ENCODE data around the gene MTIF3.
"Not testable (repeated sequence)": the region's sequence is repeated elsewhere in the genome, so short reads cannot be mapped to it uniquely, and the experiment has no call there.

Gene MTIF3

DNA sequence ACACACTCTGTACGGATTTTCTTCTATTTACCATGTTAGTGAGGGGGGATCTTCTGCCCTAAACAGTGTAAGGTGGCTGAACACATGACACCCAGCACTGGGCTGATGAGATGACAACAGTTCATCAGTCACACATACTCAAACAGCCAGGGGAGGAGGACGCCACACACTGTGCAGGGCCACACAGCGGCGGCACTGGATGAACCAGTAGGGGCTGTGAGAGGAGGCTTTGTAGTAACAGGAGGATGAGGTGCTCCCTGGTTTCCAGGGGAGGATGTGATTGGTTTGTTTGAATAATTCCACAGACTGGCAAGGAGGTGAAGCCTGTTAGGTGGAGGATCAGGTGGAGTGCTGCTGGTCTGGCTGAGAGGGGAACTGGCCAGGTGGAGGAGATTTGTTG lies 42.3 kb downstream of the MTIF3 start:
- no peak for DNase-seq

GRCh38 chr13:27406178-27406939 lies 44.0 kb downstream of the MTIF3 start:
- no peak for DNase-seq

GRCh38 chr13:27405546-27406134 lies 44.7 kb downstream of the MTIF3 start:
- DNase-seq = no peak

GRCh38 chr13:27404680-27405079 lies 45.7 kb downstream of the MTIF3 start:
- no peak for DNase-seq

DNA sequence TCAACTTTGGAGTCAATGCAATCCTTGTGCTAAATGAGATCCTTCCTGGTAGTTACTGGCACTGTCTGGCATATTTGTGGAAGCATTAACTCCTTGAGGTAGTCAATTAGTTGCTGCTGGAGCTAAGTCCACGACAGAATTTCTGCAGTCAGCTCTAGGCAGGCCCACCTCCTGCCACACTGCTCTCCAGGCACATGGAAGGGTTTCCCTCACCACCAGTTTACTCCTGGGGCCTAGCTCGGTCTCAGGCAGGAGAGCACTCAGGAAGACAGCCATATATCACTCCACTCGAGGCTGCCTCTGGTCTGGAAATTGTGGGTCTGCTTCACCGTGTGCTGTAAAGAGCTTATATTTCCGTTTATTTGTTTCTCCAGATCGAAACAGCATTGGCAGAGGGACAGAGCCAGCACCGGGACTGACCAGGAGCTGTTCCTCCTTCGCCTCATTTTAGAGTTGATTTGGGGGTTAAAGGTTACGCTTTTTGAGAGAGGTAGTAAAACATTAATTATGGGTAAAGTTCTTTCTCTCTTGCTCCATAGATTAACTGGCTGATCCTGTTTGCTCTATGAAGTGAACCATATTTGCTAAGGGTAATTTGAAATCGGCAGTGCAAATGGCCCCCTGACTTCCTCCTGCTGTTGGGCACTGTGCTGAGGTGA lies 46.5 kb downstream of the MTIF3 start:
- no peak for DNase-seq

DNA sequence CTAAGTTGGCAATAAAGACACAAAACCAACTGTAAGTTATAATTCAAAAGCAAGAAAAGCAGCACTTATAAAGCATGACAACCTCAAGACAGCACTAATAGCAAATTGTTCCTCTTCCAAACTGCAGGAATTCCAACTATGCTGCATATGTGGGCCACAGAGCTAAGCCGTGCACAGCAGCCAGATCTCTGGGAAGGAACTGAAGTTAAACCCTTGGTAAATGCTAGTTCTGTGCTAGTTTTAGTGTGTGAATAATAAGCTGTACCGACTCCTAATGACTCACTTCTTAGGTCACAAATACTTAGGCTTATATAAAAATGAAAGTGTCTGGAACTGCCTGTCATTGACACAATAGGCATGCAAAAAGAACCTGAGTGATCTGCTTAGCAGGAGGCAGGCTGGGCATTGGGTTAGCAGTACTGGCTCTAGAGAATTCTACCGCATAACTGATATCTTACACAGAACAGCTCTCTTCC lies 47.1 kb downstream of the MTIF3 start:
- DNase-seq = no peak

- no peak for DNase-seq
These were observed 49.2 kb downstream of the MTIF3 start for GRCh38 chr13:27401210-27401609.

DNA sequence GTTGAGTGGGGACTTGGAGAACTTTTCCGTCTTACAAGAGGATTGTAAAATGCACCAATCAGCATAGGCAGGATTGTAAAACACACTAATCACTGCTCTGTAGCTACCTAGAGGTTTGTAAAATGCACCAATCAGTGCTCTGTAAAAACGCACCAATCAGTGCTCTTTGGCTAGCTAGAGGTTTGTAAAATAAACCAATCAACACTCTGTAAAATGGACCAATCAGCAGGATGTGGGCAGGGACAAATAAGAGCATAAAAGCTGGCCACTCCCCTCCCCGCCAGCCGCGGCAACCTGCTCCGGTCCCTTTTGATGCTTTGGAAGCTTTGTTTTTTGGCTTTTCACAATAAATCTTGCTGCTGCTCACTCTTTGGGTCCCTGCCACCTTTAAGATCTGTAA lies 50.0 kb downstream of the MTIF3 start:
- DNase-seq = not testable (repeated sequence)

DNA sequence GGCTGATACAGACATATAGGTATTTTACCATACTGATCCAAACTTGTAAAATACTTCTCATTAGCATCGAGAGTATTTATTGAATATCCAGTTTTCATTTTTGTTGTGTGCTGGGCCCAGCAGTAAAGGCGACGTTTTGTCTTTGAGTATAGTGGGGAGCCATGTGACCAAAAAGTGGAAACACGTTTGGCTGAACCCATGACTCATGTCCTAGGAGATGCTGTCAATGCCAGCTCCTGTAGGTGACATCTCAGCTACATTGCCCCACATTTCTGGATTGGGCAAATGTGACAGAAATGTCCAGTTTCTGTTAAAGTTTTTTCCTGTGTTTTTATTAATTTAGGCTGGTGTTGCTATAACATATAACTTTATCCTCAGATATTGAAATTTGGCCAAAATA lies 52.0 kb downstream of the MTIF3 start:
- DNase-seq = no peak

- no peak for DNase-seq
These were observed 54.0 kb downstream of the MTIF3 start for GRCh38 chr13:27396252-27396846.

- no peak for DNase-seq
These were observed 55.3 kb downstream of the MTIF3 start for GRCh38 chr13:27395007-27395510.

- DNase-seq = no peak
These were observed 57.3 kb downstream of the MTIF3 start for GRCh38 chr13:27393101-27393500.

DNA sequence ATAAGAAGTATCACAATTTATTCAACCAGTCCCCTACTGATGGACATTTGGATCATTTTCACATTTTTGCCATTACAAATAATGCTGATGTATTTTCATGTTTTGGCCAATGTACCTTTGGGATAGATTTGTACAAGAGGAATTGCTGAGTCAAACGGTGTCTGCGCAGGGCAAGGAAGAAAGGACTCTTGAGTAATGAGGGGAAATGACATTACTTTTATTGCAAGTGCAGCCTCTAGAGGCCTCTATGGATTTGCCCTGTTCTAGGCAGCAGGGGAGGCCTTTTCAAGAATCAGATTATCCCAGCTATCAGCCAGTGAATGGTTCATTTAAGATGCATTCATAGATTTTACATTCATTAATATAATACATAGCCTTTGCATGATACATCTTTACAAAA lies 58.9 kb downstream of the MTIF3 start:
- no peak for DNase-seq

GRCh38 chr13:27389891-27390290 lies 60.5 kb downstream of the MTIF3 start:
- DNase-seq = no peak

GRCh38 chr13:27388241-27388640 lies 62.1 kb downstream of the MTIF3 start:
- no peak for DNase-seq

All from activated CD4-positive, CD25-positive, alpha-beta regulatory T cell (primary cell).